Renal cortical epithelial cell (primary cell): Measurements from ENCODE around the gene FZD7. TPM values are rescaled to one million over a fixed set of nuclear protein-coding genes. Genes with fewer than 3 reads are reported as not detected.

Experiments
- DNase-seq: peaks from one replicate; pipeline ENCODE4 v3.0.0-alpha.2; 2011; ENCODE audit warnings: low read depth
- total RNA-seq: library from RNA; depleted of rRNA; stranded (reverse); fragments of >200 nt; gene quantifications from 2 replicates; pipeline ENCODE4 v1.2.3, GENCODE V29; 2014

Gene FZD7
- total RNA-seq, 1 donor from 2014 or later: 17.1 TPM

DNA sequence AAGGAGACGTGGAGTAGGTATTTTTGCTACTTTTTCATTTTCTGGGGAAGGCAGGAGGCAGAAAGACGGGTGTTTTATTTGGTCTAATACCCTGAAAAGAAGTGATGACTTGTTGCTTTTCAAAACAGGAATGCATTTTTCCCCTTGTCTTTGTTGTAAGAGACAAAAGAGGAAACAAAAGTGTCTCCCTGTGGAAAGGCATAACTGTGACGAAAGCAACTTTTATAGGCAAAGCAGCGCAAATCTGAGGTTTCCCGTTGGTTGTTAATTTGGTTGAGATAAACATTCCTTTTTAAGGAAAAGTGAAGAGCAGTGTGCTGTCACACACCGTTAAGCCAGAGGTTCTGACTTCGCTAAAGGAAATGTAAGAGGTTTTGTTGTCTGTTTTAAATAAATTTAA is 3.4 kb downstream of the FZD7 start:
- peak; percentile 16 for DNase-seq

DNA sequence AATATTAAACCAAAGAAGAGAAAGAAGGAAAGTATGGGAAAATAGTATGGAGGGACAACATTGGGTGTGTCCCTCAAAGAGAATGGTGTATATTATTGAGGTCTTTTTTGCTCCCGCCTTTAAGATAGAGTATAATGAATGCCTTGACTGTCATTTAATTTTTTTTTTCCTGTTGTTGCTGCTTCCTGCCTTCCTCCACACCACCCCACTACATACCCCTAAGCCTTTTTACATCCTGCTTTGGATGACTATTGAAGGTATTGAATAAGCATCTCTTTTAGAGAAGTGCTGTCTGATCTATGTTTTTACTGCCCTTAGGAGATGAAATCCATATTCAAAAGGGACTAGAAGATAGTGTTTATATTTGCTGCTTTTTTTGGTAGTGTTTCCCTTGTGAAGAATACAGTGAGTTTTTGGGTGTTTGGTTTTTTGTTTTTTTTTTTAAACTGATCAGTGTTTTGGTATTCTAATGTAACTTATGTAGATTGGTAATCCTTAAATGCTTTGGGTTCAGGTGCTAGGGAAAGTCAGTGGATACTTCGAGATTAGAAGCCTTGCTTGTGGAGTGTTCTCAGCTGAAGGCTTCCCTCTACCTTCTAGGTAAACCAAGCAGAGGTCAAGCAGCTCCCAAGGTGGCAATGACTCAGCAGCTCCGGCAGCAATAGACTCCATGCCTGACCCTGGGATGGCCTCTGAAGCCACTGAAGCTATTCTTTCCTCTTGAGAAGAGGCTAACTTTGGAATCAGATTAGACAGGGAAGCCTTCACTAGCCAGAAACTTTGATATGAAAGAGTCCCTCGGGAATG is 5.0 kb downstream of the FZD7 start:
- DNase-seq: peak; percentile 76

DNA sequence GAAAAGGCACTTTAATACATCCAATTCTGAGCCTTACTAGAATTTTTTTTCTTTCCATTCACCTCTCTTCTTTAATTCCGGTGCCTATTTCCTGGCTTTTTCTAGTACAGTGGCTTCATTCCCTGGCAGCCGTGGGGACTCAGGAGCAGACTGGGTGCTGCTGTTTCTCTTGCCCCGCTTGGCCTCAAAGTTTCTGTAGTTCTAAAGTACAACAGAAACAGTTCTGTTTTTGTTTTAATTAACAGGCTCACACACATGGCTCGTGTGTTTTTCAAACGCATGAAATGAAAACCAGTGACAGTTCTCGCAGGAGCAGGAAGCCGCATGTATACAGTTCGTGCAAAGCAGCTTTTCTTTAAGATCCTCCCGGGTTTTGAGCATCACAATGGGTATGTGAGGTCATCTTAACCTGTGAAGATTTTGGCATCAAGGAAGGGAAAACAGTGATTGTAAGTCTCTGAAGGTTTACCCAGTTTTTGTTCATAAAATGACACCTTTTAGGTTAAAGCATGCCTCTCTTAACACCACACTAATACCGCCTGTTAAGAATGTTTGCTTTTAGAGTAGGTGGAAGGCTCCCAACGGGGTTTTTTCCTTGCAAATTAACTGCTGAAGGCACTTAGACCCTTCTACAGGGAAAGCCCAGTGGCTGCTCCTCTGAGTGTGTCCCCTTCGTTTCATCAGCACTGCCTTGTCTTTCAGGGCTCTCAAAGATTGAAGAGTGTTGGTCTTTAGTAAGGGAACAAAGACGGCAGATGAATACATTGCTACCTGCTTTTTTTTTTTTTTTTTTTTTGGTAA is 5.8 kb downstream of the FZD7 start:
- no peak for DNase-seq

DNA sequence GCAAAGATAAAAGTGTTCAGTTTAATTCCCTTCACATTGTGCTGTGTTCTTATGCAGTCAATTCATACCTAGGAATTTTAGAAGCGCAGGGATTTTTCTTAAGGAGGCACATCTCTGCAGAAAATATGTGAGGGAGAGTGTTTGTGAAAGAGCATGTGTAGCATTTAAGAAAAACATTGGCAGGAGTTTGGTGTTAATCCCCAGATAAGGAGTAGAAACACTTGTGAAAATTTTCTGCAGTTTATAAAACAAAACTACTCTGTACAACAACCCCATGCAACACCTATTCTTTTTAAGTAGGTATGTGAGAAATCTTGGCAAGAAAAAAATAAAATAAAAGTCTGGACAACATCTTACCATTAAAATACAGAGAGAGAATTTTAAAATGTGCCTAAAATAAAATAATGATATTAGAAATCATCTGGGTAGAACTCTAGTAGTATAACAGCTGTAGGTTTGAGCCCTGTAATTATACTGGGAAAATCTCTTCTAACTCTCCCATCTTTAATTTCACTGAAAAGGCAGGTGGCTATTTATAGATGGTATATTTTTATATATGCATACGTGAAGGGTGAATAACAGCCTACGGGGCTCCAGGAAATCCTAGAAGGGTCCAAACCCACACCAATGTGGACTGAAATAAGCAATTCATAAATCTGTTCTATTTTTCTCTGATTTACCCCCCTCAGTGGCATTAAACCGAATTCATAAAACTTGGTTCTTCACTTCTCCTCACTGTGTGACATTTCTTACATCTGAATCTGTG is 6.6 kb downstream of the FZD7 start:
- DNase-seq: no peak

DNA sequence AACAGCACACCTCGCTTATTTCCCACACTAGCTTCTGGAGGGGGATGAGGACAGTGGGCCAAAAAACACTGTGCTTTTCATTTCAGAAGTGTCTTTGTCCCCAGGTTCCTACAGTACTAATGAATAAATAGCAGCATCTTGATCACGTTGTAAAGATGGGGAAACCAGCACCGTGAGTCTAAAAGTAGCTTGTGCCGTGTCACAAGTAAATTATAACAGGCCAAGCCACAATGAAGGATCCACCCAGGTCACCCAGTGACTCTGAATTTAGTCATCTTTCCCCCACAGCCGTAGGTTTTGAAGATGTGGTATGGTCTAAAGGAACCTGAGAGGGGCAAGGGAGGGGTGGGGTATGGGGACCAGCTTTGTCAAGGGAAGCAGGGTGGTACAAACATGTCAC is 8.8 kb downstream of the FZD7 start:
- no peak for DNase-seq

DNA sequence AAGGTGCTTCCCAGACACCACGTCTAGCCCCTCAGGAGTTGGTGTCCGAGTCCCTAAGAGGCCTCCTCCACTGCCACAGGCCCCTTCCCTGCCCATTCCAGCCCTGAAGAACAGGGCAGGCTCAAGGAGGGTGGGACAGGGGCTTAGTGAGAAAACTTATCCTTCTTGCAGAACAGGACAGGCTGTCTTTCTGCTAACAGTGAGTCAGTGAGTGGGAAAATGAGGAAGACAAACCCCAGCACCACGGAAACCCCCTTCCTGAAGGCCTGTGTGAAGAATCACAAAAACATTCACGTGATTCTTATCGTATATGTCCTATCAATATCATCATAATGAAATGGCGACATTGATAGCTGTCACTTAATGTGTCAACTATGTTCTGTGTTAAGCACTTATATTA is 9.8 kb downstream of the FZD7 start:
- DNase-seq: no peak

DNA sequence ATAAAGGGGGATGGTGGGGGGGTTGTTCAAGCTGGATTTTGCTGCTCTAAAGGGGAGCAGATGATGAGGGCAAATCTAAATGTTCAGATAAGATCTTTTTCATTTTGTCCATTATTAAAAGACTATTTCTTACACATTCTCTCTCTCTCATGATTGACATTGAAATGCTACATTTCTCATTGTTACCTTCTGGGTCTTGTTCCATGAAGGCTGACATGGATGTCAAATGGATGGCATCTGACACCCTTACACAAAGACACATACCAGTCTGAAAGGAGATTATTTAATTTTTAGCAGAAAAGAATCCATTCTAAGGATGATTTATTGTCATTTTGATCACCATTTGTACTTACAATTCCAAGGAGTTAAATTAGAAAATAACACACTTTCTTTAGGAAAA is 11.1 kb downstream of the FZD7 start:
- no peak for DNase-seq

DNA sequence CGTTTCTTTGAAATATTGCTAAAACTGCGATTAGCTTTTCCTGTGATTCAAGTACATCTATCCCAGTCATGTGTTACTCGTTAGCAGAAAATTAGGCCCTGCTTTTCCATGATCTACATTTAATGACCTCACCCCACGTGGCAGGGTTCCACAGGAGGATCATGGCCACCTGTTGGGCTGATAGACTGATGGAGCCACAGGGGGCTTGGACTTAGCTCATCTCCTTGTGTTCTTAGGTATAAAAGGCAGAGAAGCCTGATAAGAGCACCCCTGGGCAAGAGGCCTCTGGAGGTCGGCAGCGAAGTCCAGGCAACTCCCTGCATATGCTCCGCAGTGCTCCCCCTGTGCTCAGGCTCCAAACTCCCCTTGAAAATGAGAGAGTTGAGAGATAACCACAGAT is 12.9 kb downstream of the FZD7 start:
- no peak for DNase-seq

DNA sequence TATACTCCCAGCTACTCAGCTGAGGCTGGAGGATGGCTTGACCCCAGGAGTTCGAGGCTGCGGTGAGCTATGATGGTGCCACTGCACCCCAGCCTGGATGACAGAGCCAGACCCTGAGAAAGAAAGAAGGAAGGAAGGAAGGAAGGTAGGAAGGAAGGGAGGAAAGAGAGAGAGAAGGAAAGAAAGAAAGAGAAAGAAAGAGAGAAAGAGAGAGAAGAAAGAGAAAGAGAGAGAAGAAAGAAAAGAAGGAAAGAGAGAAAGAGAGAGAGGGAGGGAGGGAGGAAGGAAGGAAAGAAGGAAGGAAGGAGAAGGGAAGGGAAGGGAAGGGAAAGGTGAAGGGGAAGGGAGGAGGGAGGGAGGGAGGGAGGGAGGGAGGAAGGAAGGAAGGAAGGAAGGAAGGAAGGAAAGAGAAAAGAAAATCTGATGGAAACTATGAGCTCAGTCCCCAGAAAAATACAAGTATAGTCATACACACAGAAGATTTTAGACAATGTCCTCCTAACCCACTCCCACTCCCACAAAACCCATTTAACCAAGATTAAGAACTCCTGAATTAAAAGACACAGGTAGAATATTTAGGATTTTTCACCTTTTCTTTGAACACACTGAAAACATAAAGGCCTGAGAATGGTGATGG is 15.6 kb downstream of the FZD7 start:
- no peak for DNase-seq

DNA sequence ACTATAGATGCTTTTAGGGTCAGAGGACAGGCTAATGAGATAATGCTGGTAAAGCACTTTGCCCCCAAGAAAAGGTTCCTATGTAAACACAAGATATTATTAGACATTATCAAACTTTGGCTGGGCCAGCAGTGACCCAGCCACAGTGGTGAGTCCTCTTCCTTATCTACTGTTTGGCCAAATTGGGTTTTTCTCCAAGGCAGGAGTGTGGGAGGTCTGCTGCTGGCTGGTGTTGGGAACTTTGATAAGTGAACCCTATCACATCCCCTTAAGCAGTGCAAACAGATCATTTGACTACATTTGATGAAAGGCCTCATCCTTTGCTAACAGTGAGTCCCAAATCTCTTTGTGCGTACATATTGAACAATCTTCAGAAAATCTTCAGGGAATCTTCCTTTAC is 16.2 kb downstream of the FZD7 start:
- DNase-seq: no peak

DNA sequence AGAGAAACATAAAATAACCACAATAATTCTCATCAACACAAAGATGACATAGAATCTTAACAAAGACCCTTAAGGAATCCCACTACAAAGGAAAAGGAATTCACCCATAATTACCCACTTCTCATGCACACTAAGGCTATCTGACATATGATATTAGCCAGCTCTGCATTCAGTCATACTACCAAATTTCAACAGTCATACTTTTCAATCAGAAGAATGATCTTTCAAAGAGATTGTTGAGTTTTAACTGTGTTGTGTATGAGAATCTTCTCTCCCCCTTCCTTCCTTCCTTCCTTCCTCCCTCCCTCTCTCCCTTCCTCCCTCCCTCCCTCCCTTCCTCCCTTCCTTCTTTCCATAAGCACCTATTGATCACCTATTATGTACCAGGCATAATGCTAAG is 17.0 kb downstream of the FZD7 start:
- no peak for DNase-seq

DNA sequence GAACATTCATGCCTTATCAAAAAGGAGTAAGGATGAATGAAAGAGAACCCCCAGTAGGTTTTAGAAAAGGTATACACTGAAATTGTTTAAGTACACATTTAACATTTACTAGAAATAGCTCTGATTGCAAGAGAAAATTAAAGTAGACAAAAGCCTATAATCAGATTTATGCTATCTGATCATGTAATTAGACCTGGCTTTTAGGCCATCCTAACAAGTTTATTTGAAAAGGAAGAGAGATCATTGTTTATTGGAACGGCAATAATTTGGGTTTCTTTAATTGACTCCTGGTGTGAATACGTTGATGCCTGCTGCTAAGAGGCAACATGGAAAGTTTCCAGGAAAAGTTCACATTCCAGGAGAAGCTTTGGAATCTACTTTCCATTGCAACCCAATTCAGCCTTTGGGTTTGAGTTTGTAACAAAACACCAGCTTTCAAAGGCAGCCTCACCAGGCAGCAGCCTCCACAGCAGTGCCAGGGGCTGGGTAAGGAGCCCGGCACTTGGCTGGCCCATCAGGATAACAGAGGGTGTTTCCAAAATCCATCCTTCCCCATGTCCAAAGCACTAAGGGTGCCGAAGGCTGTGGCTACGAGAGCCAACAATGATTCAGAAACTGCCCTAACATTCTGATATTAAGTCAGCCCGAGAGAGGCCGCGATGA is 18.0 kb downstream of the FZD7 start:
- DNase-seq: no peak

DNA sequence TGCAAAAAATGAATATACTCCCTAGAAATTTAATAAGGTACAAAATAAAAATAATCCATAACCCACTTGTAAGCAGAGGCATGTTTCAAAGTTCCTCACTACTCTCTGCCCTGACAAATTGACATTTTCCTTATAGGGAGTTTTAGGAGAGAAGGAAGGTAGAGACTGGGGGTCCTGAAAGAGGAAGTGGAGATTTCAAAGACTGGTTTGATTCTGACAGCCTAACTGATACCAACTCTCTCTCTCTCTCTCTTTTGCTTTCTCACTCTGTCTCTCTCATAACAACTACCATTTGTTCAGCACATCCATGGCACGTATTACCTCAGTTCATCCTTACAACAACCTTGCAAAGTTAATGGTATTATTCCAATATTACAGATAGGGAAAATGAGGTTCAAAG is 18.6 kb downstream of the FZD7 start:
- DNase-seq: no peak

DNA sequence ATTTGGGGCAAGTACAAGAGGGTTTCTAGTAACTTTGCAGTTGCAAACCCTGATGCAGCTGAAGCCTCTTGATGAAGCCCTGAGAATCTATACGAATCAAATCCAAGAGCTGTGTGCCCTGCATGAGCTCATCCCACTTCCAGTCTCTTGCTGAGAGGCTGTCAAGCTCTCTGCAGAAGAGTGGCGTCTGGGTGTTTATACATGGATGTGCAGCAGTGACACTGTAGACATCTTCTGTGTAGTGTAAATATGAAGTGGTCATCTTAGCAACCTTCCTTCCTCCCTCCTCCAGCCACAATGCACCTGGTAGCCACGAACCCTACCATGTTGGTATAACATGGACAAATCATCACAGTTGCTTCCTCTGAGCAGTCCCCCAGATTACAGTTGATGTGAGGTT is 21.0 kb downstream of the FZD7 start:
- no peak for DNase-seq

DNA sequence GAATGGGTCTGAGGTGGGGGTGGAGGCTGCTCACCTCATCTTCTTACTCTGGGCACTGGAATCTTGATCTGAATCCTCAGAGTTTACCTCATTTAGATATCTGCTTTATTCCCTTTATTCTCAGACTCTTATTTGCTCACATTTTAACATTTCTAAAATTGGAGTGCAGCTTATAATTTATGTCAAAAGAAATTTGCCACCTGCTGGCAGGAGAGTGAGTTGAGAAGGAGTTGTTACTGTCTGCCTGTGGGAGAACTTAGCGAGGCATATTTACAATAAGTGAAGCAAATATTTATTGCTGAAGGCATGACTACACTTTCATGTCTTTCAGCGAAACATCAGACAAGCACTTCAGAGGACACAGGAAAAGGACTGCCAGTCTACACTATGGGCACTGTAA is 23.0 kb downstream of the FZD7 start:
- peak; percentile 28 for DNase-seq

DNA sequence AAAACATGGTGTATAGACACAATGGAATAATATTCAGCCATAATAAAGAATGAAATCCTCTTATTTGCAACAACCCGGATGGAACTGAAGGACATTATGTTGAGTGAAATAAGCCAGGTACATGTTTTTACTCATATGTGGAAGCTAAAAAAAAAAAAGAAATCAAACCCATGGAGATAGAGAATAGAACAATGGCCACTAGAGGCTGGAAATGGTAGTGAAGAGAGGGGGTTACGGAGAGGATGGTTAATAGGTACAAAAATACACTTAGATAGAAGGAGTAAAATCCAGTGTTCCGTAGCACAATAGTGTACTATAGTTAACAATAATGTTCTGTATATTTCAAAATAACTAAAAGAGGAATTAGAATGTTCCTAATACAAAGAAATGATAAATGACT is 26.6 kb downstream of the FZD7 start:
- no peak for DNase-seq

DNA sequence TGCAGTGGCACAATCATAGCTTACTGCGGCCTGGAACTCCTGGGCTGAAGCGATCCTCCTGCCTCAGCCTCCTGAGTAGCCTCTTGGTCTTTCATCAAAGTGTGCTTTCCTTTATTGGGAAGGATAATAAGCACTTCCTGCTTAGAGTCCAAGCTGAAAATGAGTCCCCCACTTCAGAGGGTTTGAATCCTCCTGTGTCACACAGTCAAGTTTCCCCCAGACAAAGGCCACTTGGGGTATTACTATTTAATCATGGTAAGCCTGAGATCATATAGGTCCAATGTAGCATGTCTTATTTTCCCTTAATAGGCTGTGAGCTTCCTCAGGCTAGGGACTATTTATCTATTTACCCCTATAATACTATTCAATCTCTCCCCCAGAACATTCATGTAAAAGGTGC is 28.0 kb downstream of the FZD7 start:
- DNase-seq: no peak

DNA sequence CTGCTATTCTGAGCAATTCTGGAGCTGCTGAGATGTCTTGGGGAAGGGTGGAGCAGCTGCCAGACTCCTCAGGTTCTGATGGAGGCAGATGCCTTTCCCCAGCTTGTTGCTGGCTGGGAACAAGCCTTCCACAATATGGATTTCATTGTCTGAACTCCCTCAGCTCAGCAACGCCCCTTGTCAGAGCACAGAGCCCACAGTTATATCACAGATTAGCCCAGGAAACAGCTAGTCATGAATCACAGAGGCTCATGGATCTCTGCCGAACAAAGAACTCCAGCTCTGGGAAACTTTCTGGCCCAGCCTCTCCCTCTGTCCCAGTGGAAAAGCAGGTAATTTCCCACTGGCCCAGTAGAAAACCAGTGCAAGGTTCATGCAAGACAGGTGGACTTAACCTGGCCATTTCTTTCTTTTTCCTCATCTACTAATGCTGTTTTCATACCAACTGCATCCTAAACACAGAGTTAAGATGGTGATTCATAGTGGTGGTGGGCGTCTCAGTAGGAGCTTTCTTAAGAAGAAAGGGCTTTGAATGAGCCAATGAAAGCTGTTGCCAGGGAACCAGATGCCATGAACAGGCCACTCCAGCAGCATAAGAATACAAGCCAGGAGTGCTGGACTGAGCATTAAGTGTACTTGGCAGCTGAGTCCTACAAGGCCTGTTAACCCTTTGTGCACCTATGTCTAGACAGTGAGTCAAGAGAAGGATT is 30.7 kb downstream of the FZD7 start:
- DNase-seq: peak; percentile 90

DNA sequence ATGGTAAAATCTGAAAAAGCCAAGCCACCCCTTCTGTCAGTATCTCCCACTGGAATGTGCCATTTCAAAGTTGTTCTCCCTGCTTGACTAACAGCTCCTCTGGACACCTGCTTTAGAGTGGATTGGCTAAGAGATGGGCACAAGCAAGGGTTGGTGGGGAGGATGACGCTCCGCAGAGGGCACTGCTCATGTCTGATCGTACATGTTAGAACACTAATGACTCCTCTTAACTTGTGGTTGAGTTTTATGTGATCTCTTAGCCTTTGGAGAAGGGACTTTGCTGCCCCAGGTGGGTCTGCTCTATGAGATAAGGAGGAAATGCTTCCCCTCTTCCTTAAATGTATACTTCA is 31.2 kb downstream of the FZD7 start:
- DNase-seq: no peak

DNA sequence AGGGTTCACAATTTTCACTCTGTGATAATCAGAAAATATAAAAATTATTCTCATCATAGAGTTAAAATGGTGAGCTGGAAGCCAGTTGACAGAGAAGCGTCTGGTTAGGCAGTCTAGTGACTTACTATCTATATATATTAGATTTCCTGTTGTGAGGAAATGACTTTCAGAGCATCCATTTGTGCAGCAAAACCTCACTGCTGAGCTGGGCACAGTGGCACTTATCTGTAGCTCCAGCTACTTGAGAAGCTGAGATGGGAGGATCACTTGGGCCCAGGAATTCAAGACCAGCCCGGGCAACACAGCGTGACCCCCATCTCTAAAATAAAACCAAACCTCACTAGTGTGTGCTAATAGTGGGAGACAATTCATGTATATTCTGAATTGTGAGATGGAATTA is 32.2 kb downstream of the FZD7 start:
- no peak for DNase-seq

DNA sequence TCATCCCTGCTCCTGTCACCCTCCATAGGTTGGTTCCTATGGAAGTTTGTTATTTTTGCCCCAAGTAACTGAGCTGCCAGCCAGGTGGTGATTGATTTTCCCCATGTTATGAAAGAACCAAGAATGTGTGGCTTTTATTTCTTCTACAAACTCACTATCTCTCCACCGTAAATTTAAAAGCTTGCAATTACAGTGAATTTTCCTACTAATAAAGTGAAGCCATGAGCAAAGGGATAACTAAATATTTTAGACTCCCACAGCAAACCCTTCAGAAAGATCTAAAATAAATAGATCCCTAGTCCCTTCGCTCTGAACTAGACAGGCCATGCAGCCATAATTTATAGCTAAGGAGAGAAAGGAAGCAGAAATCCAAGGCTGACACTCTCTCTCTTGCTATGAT is 33.2 kb downstream of the FZD7 start:
- DNase-seq: no peak
